Stimulated activated CD8-positive, alpha-beta memory T cell treated with anti-CD3 and anti-CD28 coated beads, Interleukin-12 subunit alpha, Interleukin-12 subunit beta, amount 100 ng/mL, for 24 hours (primary cell): Measurements from ENCODE around the gene PLXNA4.

Experiments
- DNase-seq: peaks from one replicate; pipeline ENCODE4 v3.0.0-alpha.2; 2020; ENCODE audit errors: extremely low read depth

The PLXNA4 gene

GRCh38 chr7:132117181-132117580, 459.1 kb downstream of the PLXNA4 start:
- no peak for DNase-seq

- DNase-seq = no peak
Measured at GRCh38 chr7:132116369-132116768, 459.9 kb downstream of the PLXNA4 start.

GRCh38 chr7:132115758-132116157, 460.5 kb downstream of the PLXNA4 start:
- no peak for DNase-seq

GRCh38 chr7:132115028-132115427, 461.2 kb downstream of the PLXNA4 start:
- no peak for DNase-seq

GRCh38 chr7:132114411-132114810, 461.9 kb downstream of the PLXNA4 start:
- DNase-seq = no peak

GRCh38 chr7:132113536-132114371, 462.5 kb downstream of the PLXNA4 start:
- no peak for DNase-seq

GRCh38 chr7:132112657-132113056, 463.6 kb downstream of the PLXNA4 start:
- no peak for DNase-seq

GRCh38 chr7:132112106-132112505, 464.2 kb downstream of the PLXNA4 start:
- DNase-seq = no peak

- no peak for DNase-seq
Measured at GRCh38 chr7:132110692-132111091, 465.6 kb downstream of the PLXNA4 start.

- DNase-seq = no peak
Measured at GRCh38 chr7:132109769-132110168, 466.5 kb downstream of the PLXNA4 start.

GRCh38 chr7:132108563-132108962, 467.7 kb downstream of the PLXNA4 start:
- no peak for DNase-seq

GRCh38 chr7:132106491-132106890, 469.8 kb downstream of the PLXNA4 start:
- no peak for DNase-seq

- DNase-seq = no peak
Measured at GRCh38 chr7:132105096-132105495, 471.2 kb downstream of the PLXNA4 start.

- DNase-seq = no peak
Measured at GRCh38 chr7:132103718-132104117, 472.6 kb downstream of the PLXNA4 start.

GRCh38 chr7:132102942-132103341, 473.3 kb downstream of the PLXNA4 start:
- DNase-seq = no peak

- no peak for DNase-seq
Measured at GRCh38 chr7:132102391-132102790, 473.9 kb downstream of the PLXNA4 start.

GRCh38 chr7:132100981-132101380, 475.3 kb downstream of the PLXNA4 start:
- DNase-seq = no peak

- no peak for DNase-seq
Measured at GRCh38 chr7:132100483-132100882, 475.8 kb downstream of the PLXNA4 start.

GRCh38 chr7:132099163-132099562, 477.1 kb downstream of the PLXNA4 start:
- DNase-seq = no peak

- DNase-seq = no peak
Measured at GRCh38 chr7:132098327-132098726, 477.9 kb downstream of the PLXNA4 start.

- no peak for DNase-seq
Measured at GRCh38 chr7:132097550-132098134, 478.6 kb downstream of the PLXNA4 start.

- no peak for DNase-seq
Measured at GRCh38 chr7:132095111-132095765, 481.0 kb downstream of the PLXNA4 start.

GRCh38 chr7:132092106-132092505, 484.2 kb downstream of the PLXNA4 start:
- no peak for DNase-seq
